ENCODE results near the gene DNM1. TPM values are rescaled to one million over a fixed set of nuclear protein-coding genes. Genes with fewer than 3 reads are reported as not detected.
"Not testable (repeated sequence)": the region's sequence is repeated elsewhere in the genome, so short reads cannot be mapped to it uniquely, and the experiment has no call there.

The DNM1 gene
- total and polyA plus RNA-seq, 2 experiments from 2014 or later: 36.0 to 42.0 TPM

DNA sequence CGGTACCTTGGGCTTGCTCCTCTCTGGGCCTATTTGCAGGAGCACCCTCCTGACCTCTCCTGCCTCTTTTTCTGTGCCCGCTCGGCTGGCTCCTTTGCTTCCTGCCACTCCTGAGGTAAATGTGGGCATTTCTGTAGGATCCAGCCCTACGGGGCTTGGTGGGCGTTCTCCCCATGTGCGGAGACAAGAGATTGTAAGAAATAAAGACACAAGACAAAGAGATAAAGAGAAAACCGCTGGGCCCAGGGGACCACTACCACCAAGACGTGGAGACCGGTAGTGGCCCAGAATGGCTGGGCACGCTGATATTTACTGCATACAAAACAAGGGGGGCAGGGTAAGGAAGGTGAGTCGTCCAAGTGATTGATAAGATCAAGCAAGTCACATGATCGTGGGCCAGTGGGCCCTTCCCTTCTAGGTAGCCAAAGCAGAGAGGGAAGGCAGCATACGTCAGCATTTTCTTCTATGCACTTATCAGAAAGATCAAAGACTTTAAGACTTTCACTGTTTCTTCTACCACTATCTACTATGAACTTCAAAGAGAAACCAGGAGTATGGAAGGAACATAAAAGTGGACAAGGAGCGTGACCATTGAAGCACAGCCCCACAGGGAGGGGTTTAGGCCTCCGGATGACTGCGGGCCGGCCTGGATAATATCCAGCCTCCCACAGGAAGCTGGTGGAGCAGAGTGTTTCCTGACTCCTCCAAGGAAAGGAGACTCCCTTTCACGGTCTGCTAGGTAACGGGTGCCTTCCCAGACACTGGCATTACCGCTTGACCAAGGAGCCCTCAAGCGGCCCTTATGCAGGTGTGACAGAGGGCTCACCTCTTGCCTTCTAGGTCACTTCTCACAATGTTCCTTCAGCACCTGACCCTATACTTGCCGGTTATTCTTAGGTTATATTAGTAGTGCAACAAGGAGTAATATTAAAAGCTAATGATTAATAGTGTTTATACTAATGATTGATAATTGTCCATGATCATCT lies 76.2 kb downstream of the DNM1 start:
- not testable (repeated sequence) for H3K9me2 ChIP-seq (ENCODE audit: insufficient read depth); H3K4me3 Mint-ChIP-seq; H3K27ac ChIP-seq (ENCODE audit: low read depth); H3K4me2 ChIP-seq; ATAC-seq; H3K9me3 Mint-ChIP-seq; H3K36me3 ChIP-seq (ENCODE audit: insufficient read depth); H2AFZ ChIP-seq; DNase-seq (ENCODE audit: low spot score); H3K4me1 ChIP-seq (ENCODE audit: insufficient read depth); H3K27me3 ChIP-seq (ENCODE audit: insufficient read depth); H3K4me3 ChIP-seq; H3K36me3 Mint-ChIP-seq (ENCODE audit: low read depth); H4K20me1 ChIP-seq (replicated peaks; ENCODE audit: insufficient read depth)
- peaks cover 13% of the 10 kb centered on the region for H3K4me1 Mint-ChIP-seq
- peaks cover 17% of the 10 kb centered on the region for H3K27me3 Mint-ChIP-seq (ENCODE audit: insufficient read depth, low read depth, poor library complexity)
- H3K27ac Mint-ChIP-seq: peak overlapping the region; percentile 32; the same call in 1 of the 2 replicates
- H3F3A ChIP-seq (replicated peaks; ENCODE audit: low read depth): peaks cover 12% of the 10 kb centered on the region; the same call in 1 of the 2 replicates
- peaks cover 15% of the 10 kb centered on the region for H3K79me2 ChIP-seq (replicated peaks; ENCODE audit: insufficient read depth)

DNA sequence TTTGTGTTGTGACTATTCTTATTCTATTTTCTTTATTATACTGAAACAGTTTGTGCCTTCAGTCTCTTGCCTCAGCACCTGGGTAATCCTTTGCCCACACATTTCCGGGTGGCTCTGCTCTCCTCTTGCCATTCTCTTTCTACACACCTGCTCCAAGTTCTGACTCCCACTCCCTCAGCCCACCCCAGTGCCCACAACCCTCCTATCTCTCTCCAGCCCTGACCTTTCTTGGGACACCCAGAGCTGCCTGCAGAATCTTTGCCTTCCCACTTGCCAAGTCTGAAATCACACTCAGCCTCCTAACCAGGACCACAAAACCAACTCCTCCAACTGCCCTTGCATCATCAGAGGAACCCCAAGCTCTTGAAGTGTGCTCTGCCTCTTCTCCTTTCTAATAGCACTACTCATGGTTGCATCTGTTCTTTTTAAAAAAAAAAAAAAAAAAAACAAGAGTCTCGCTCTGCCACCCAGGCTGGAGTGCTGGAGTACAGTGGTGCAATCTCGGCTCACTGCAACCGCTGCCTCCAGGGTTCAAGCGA lies 77.0 kb downstream of the DNM1 start:
- Histone ChIP-seq H3K9me2 (ENCODE audit: insufficient read depth) (no peaks in the 10 kb centered on the region), H3K4me1 (ENCODE audit: insufficient read depth) (no peaks in the 10 kb centered on the region), H3F3A (replicated peaks; ENCODE audit: low read depth) (peaks cover 6% of the 10 kb centered on the region; the same call in 1 of the 2 replicates), H4K20me1 (replicated peaks; ENCODE audit: insufficient read depth) (no peaks in the 10 kb centered on the region; the same call in 1 of the 2 replicates), H3K27me3 (ENCODE audit: insufficient read depth) (no peaks in the 10 kb centered on the region), H3K4me3 (no peak overlapping the region), H3K36me3 (ENCODE audit: insufficient read depth) (no peaks in the 10 kb centered on the region; the same call in 1 of the 2 replicates), H2AFZ (no peak overlapping the region), H3K27ac (ENCODE audit: low read depth) (no peak overlapping the region), H3K4me2 (no peak overlapping the region), H3K79me2 (replicated peaks; ENCODE audit: insufficient read depth) (peaks cover 8% of the 10 kb centered on the region)
- H3K27me3 Mint-ChIP-seq (ENCODE audit: insufficient read depth, low read depth, poor library complexity): peaks cover 17% of the 10 kb centered on the region
- H3K27ac Mint-ChIP-seq: no peak overlapping the region
- DNase-seq (ENCODE audit: low spot score): no peak
- no peak overlapping the region for H3K4me3 Mint-ChIP-seq
- no peaks in the 10 kb centered on the region; the same call in 1 of the 3 replicates for H3K36me3 Mint-ChIP-seq (ENCODE audit: low read depth)
- TF ChIP-seq, protein P1, sequence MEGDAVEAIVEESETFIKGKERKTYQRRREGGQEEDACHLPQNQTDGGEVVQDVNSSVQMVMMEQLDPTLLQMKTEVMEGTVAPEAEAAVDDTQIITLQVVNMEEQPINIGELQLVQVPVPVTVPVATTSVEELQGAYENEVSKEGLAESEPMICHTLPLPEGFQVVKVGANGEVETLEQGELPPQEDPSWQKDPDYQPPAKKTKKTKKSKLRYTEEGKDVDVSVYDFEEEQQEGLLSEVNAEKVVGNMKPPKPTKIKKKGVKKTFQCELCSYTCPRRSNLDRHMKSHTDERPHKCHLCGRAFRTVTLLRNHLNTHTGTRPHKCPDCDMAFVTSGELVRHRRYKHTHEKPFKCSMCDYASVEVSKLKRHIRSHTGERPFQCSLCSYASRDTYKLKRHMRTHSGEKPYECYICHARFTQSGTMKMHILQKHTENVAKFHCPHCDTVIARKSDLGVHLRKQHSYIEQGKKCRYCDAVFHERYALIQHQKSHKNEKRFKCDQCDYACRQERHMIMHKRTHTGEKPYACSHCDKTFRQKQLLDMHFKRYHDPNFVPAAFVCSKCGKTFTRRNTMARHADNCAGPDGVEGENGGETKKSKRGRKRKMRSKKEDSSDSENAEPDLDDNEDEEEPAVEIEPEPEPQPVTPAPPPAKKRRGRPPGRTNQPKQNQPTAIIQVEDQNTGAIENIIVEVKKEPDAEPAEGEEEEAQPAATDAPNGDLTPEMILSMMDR (conservative IDR thresholded peaks at IDR 0.05; ENCODE audit: low read depth in 2 of 2): no peak
- no peak for TF ChIP-seq CREB1 (CRISPR knock-in tag; IDR thresholded peaks at IDR 0.05; ENCODE audit: low read depth)
- H3K9me3 Mint-ChIP-seq: no peaks in the 10 kb centered on the region; the same call in 2 of the 3 replicates
- no peak for ATAC-seq
- H3K4me1 Mint-ChIP-seq: peaks cover 9% of the 10 kb centered on the region

DNA sequence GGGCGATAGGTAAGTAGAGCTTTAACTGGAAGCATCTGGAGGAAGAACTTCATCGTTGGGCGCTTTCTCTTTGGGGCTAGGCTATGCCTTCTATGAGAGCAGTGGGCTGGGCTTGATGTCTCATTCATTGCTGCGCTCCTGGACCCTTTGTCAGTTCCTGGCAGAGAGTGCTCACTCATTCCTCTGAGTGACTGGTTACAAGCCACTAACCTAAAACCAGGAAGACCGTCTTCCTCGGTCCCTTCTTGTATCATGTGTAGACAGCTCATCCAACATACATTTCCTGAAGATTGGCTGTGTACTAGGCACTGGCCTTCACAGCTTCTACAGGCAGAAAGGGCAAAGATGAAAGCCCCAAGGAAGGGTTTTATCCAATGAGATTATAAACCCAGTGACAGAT lies 79.3 kb downstream of the DNM1 start:
- Histone ChIP-seq H3K9me2 (ENCODE audit: insufficient read depth) (no peaks in the 10 kb centered on the region), H3K4me3 (no peak overlapping the region), H3K27me3 (ENCODE audit: insufficient read depth) (no peaks in the 10 kb centered on the region), H3K79me2 (replicated peaks; ENCODE audit: insufficient read depth) (0 out of 2 replicates have a peak, but pooled peaks cover 2% of the 10 kb centered on the region), H3K4me1 (ENCODE audit: insufficient read depth) (no peaks in the 10 kb centered on the region), H3K27ac (ENCODE audit: low read depth) (no peak overlapping the region), H3K4me2 (no peak overlapping the region), H4K20me1 (replicated peaks; ENCODE audit: insufficient read depth) (no peaks in the 10 kb centered on the region; the same call in 1 of the 2 replicates), H2AFZ (no peak overlapping the region), H3F3A (replicated peaks; ENCODE audit: low read depth) (no peaks in the 10 kb centered on the region), H3K36me3 (ENCODE audit: insufficient read depth) (no peaks in the 10 kb centered on the region)
- H3K4me3 Mint-ChIP-seq: no peak overlapping the region
- H3K36me3 Mint-ChIP-seq (ENCODE audit: low read depth): peaks cover 5% of the 10 kb centered on the region
- DNase-seq (ENCODE audit: low spot score) (no peak), ATAC-seq (no peak)
- no peaks in the 10 kb centered on the region for H3K9me3 Mint-ChIP-seq
- peaks cover 1% of the 10 kb centered on the region for H3K4me1 Mint-ChIP-seq
- H3K27me3 Mint-ChIP-seq (ENCODE audit: insufficient read depth, low read depth, poor library complexity): peaks cover 1% of the 10 kb centered on the region
- H3K27ac Mint-ChIP-seq: no peak overlapping the region
- TF ChIP-seq, protein P2, sequence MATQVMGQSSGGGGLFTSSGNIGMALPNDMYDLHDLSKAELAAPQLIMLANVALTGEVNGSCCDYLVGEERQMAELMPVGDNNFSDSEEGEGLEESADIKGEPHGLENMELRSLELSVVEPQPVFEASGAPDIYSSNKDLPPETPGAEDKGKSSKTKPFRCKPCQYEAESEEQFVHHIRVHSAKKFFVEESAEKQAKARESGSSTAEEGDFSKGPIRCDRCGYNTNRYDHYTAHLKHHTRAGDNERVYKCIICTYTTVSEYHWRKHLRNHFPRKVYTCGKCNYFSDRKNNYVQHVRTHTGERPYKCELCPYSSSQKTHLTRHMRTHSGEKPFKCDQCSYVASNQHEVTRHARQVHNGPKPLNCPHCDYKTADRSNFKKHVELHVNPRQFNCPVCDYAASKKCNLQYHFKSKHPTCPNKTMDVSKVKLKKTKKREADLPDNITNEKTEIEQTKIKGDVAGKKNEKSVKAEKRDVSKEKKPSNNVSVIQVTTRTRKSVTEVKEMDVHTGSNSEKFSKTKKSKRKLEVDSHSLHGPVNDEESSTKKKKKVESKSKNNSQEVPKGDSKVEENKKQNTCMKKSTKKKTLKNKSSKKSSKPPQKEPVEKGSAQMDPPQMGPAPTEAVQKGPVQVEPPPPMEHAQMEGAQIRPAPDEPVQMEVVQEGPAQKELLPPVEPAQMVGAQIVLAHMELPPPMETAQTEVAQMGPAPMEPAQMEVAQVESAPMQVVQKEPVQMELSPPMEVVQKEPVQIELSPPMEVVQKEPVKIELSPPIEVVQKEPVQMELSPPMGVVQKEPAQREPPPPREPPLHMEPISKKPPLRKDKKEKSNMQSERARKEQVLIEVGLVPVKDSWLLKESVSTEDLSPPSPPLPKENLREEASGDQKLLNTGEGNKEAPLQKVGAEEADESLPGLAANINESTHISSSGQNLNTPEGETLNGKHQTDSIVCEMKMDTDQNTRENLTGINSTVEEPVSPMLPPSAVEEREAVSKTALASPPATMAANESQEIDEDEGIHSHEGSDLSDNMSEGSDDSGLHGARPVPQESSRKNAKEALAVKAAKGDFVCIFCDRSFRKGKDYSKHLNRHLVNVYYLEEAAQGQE (IDR thresholded peaks at IDR 0.05; ENCODE audit: unreplicated experiment): no peak
- TF ChIP-seq, protein P3, sequence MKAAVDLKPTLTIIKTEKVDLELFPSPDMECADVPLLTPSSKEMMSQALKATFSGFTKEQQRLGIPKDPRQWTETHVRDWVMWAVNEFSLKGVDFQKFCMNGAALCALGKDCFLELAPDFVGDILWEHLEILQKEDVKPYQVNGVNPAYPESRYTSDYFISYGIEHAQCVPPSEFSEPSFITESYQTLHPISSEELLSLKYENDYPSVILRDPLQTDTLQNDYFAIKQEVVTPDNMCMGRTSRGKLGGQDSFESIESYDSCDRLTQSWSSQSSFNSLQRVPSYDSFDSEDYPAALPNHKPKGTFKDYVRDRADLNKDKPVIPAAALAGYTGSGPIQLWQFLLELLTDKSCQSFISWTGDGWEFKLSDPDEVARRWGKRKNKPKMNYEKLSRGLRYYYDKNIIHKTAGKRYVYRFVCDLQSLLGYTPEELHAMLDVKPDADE (IDR thresholded peaks at IDR 0.05): no peak
- no peak for TF ChIP-seq EZH2phosphoT487 (IDR thresholded peaks at IDR 0.05; ENCODE audit: unreplicated experiment)
- TF ChIP-seq STAT1 (IDR thresholded peaks at IDR 0.05; ENCODE audit: unreplicated experiment): no peak
- TF ChIP-seq, protein P1 (conservative IDR thresholded peaks at IDR 0.05; ENCODE audit: low read depth in 2 of 2): no peak
- no peak for TF ChIP-seq JUNB (IDR thresholded peaks at IDR 0.05; ENCODE audit: unreplicated experiment)
- no peak for TF ChIP-seq NANOG (IDR thresholded peaks at IDR 0.05; ENCODE audit: borderline replicate concordance)

Measured in GM23338 (cell line).